HCT116 (cell line): Measurements from ENCODE around the gene SEMA6B. TPM values are rescaled to one million over a fixed set of nuclear protein-coding genes. Genes with fewer than 3 reads are reported as not detected.

Source experiments
- ATAC-seq: fragments of 200-7000 bp; cut with Tn5 transposase; 2 replicates; pipeline ENCODE4 v1.9.1; 2020; ENCODE audit warnings: mild to moderate bottlenecking, moderate library complexity
- BruUV-seq: library from RNA; stranded (reverse); fragments of 400-500 nt; replicated peaks from 2 replicates; lab custom pipeline; 2021; lab: Mats Ljungman, UMichigan
- CTCF ChIA-PET: fragments of 300-600 bp; sonication (Branson Sonifier 250); formaldehyde crosslinking; loops from one replicate; lab custom pipeline; 2021; ENCODE audit warnings: antibody characterized with exemption; lab: Charles Lee
- POLR2A ChIA-PET: fragments of 300-600, 350-600 bp; sonication (Branson Sonifier 250); formaldehyde crosslinking; loops from one replicate; lab custom pipeline; 2021; ENCODE audit warnings: antibody characterized with exemption; lab: Charles Lee
- RAD21 ChIA-PET, 2 experiments: fragments of 300-600 bp; sonication (Branson Sonifier 250); formaldehyde crosslinking; loops; one replicate each; lab custom pipeline; 2023; ENCODE audit warnings: low total read pairs in 2 of 2; ENCODE audit not compliant: uncharacterized antibody in 2 of 2, unreplicated experiment in 2 of 2, low non-redundant PET in 1 of 2; lab: Charles Lee
- DNase-seq: peaks from one replicate; pipeline ENCODE4 v3.0.0-alpha.2; 2010; ENCODE audit warnings: low read depth, low spot score
- H2AFZ ChIP-seq: fragments of 200-600 bp; shearing (Covaris generic), sonication (generic); 2 replicates; pipeline ENCODE4 v1.6.1; 2017; ENCODE audit warnings: low read depth, mixed run types, mixed read lengths, antibody characterized with exemption, low read length; ENCODE audit not compliant: poor library complexity, severe bottlenecking
- H3K27ac ChIP-seq: 2 replicates; pipeline ENCODE4 v1.5.1; 2012; ENCODE audit warnings: low read depth, low read length
- H3K27me3 ChIP-seq: fragments of 200-600 bp; sonication (generic); 2 replicates; pipeline ENCODE4 v1.6.1; 2016; ENCODE audit warnings: mixed run types, low read length, mixed read lengths; ENCODE audit not compliant: insufficient read depth
- H3K36me3 ChIP-seq, 2 experiments: fragments of 200-500 bp in 1 of 2; fragments of 200-600 bp in 1 of 2; sonication (Bioruptor generic) in 1 of 2; sonication (generic) in 1 of 2; 2 replicates each; pipeline versions ENCODE4 v1.5.1 to v1.6.1; 2014 to 2016; ENCODE audit warnings: low read length in 2 of 2, inconsistent platforms in 1 of 2, mixed read lengths in 1 of 2, mixed run types in 1 of 2; ENCODE audit not compliant: insufficient read depth in 2 of 2, control insufficient read depth in 1 of 2
- H3K4me1 ChIP-seq, 2 experiments: fragments of 200-600 bp in 1 of 2; sonication (generic) in 1 of 2; 2 replicates each; pipeline versions ENCODE4 v1.5.1 to v1.6.1; 2012 to 2017; ENCODE audit warnings: low read length in 2 of 2, inconsistent platforms in 1 of 2, mild to moderate bottlenecking in 1 of 2, mixed read lengths in 1 of 2, mixed run types in 1 of 2, moderate library complexity in 1 of 2; ENCODE audit not compliant: insufficient read depth in 2 of 2, control insufficient read depth in 1 of 2
- H3K4me2 ChIP-seq: fragments of 200-600 bp; sonication (generic); 2 replicates; pipeline ENCODE4 v1.6.1; 2017; ENCODE audit warnings: mixed run types, low read length, mixed read lengths
- H3K4me3 ChIP-seq, 2 experiments: fragments of 200-600 bp in 1 of 2; sonication (generic) in 1 of 2; replicated peaks in 1 of 2; 2 replicates each; pipeline ENCODE4 v1.5.1; 2011 to 2016; ENCODE audit warnings: low read length in 2 of 2, control low read depth in 1 of 2, low read depth in 1 of 2, mild to moderate bottlenecking in 1 of 2, mixed read lengths in 1 of 2, mixed run types in 1 of 2
- H3K79me2 ChIP-seq: fragments of 200-600 bp; sonication (generic); 2 replicates; pipeline ENCODE4 v1.6.1; 2017; ENCODE audit warnings: mild to moderate bottlenecking, mixed run types, low read length, moderate library complexity, mixed read lengths; ENCODE audit not compliant: insufficient read depth
- H3K9ac ChIP-seq: fragments of 200-600 bp; sonication (generic); 2 replicates; pipeline ENCODE4 v1.6.1; 2016; ENCODE audit warnings: low read length, mixed read lengths
- H3K9me2 ChIP-seq: fragments of 200-600 bp; sonication (generic), shearing (Covaris generic); 2 replicates; pipeline ENCODE4 v1.6.1; 2017; ENCODE audit warnings: mixed run types, mild to moderate bottlenecking, moderate library complexity; ENCODE audit not compliant: insufficient read depth
- H3K9me3 ChIP-seq, 2 experiments: fragments of 200-500 bp in 1 of 2; fragments of 200-600 bp in 1 of 2; sonication (Bioruptor generic) in 1 of 2; sonication (generic) in 1 of 2; 2 replicates each; pipeline ENCODE4 v1.6.1; 2014 to 2017; ENCODE audit warnings: low read length in 2 of 2, mixed read lengths in 2 of 2, inconsistent platforms in 1 of 2, low read depth in 1 of 2, mild to moderate bottlenecking in 1 of 2, mixed run types in 1 of 2, moderate library complexity in 1 of 2; ENCODE audit not compliant: control insufficient read depth in 1 of 2, insufficient read depth in 1 of 2
- H4K20me1 ChIP-seq: fragments of 200-600 bp; sonication (generic), shearing (Covaris generic); 2 replicates; pipeline ENCODE4 v1.6.1; 2017; ENCODE audit warnings: mixed run types, mild to moderate bottlenecking, moderate library complexity; ENCODE audit not compliant: insufficient read depth
- CBX3 ChIP-seq: IDR thresholded peaks from 2 replicates; pipeline ENCODE4 v1.6.1; 2012; ENCODE audit warnings: low read depth
- CTCF ChIP-seq, 3 experiments: fragments of 200-600 bp in 1 of 3; sonication (generic) in 1 of 3; IDR thresholded peaks in 2 of 3; conservative IDR thresholded peaks in 1 of 3; 2 replicates each; pipeline ENCODE4 v1.5.1; 2012 to 2017; ENCODE audit warnings: low read depth in 2 of 3, low read length in 2 of 3, antibody characterized with exemption in 1 of 3, borderline replicate concordance in 1 of 3, control low read depth in 1 of 3, mild to moderate bottlenecking in 1 of 3, mixed read lengths in 1 of 3, mixed run types in 1 of 3, moderate library complexity in 1 of 3; ENCODE audit not compliant: insufficient read depth in 1 of 3
- ELF1 ChIP-seq: IDR thresholded peaks from 2 replicates; pipeline ENCODE4 v1.6.1; 2012; ENCODE audit warnings: low read depth, borderline replicate concordance
- EZH2 ChIP-seq: fragments of 200-600 bp; sonication (generic); IDR thresholded peaks from 2 replicates; pipeline ENCODE4 v1.6.1; 2017; ENCODE audit warnings: antibody characterized with exemption, mixed run types
- EZH2phosphoT487 ChIP-seq: fragments of 200-600 bp; IDR thresholded peaks from 2 replicates; pipeline ENCODE4 v1.6.1; 2018; ENCODE audit warnings: antibody characterized with exemption, borderline replicate concordance
- JUND ChIP-seq: IDR thresholded peaks from 2 replicates; pipeline ENCODE4 v1.6.1; 2012
- RAD21 ChIP-seq: IDR thresholded peaks from 2 replicates; pipeline ENCODE4 v1.6.1; 2012; ENCODE audit warnings: low read depth, mild to moderate bottlenecking
- SIN3A ChIP-seq: IDR thresholded peaks from 2 replicates; pipeline ENCODE4 v1.6.1; 2012; ENCODE audit warnings: low read depth
- TCF7L2 ChIP-seq: IDR thresholded peaks from 2 replicates; pipeline ENCODE4 v1.7.0; 2011; ENCODE audit warnings: borderline replicate concordance, inconsistent platforms; ENCODE audit not compliant: insufficient read depth, insufficient read length; ENCODE audit errors: extremely low read depth
- YY1 ChIP-seq: IDR thresholded peaks from 2 replicates; pipeline ENCODE4 v1.6.1; 2011; ENCODE audit warnings: low read length, low read depth, moderate library complexity, mild to moderate bottlenecking; ENCODE audit not compliant: insufficient replicate concordance; ENCODE audit errors: extremely low read depth
- ZNF274 ChIP-seq: fragments of 200-500 bp; sonication (Bioruptor generic); IDR thresholded peaks from 2 replicates; pipeline ENCODE4 v1.6.1; 2014; ENCODE audit warnings: mild to moderate bottlenecking, low read depth, low read length, inconsistent platforms
- intact Hi-C: fragments of 100-400 bp; cut with micrococcal nuclease; formaldehyde crosslinking; loops from 2 replicates; pipeline ENCODE4 v1.10.0; 2022
- total RNA-seq: library from RNA; stranded (reverse); gene quantifications from one replicate; pipeline ENCODE4 v1.2.1, GENCODE V29; 2021; ENCODE audit not compliant: unreplicated experiment

Gene SEMA6B
- total RNA-seq, 1 experiment from 2014 or later = 58.4 TPM

GRCh38 chr19:4567584-4568071, 8.1 kb upstream of the SEMA6B start:
- Histone ChIP-seq H3K4me3 (no peak overlapping the region), H3K4me2 (no peak overlapping the region), H3K27ac (peak overlapping the region; percentile 6; the same call in 1 of the 2 replicates), H3K4me1 (peaks cover 17 to 39% of the 10 kb centered on the region in 2 experiments), H3K79me2 (peaks cover 31% of the 10 kb centered on the region), H3K9ac (no peak overlapping the region), H3K27me3 (no peaks in the 10 kb centered on the region), H2AFZ (no peak overlapping the region), H3K9me2 (no peaks in the 10 kb centered on the region), H4K20me1 (no peaks in the 10 kb centered on the region), H3K9me3 (no peaks in the 10 kb centered on the region), H3K36me3 (no peaks in the 10 kb centered on the region)
- ChIA-PET CTCF (interaction anchor here (1.1 to 5.0 kb wide), 8 partner anchors 8 to 96 kb away, joined by 3 to 29 read pairs (median 5); partner anchors contain the start of gene PLIN5), RAD21 (interaction anchor here in 1 of 2 experiments (0.6 to 1.0 kb wide), 2 partner anchors 9 to 68 kb away, joined by 3 to 4 read pairs; no protein-coding TSS in a partner anchor), POLR2A (interaction anchor here (1.8 kb wide), 1 partner anchor 66 kb away, joined by 4 read pairs; no protein-coding TSS in a partner anchor)
- intact Hi-C loops = no loop called here
- BruUV-seq = no TSS peak
- ATAC-seq (peak; percentile 82), DNase-seq (no peak)
- no peak for TF ChIP-seq TCF7L2
- peak; percentile 57 to 97 (median 95) for TF ChIP-seq CTCF (IDR thresholded peaks at IDR 0.05 in 2 of 3, conservative IDR thresholded peaks at IDR 0.05 in 1 of 3; ENCODE audit: borderline replicate concordance in 1 of 3, insufficient read depth in 1 of 3, low read depth in 2 of 3, low read length in 2 of 3)

GRCh38 chr19:4566402-4567051, 7.0 kb upstream of the SEMA6B start:
- intact Hi-C loops = no loop called here
- CTCF ChIA-PET = interaction anchor here (1.1 to 5.0 kb wide), 7 partner anchors 8 to 95 kb away, joined by 3 to 29 read pairs (median 5); partner anchors contain the start of gene PLIN5
- BruUV-seq = no TSS peak
- H3K4me1 ChIP-seq = peaks cover 17 to 39% of the 10 kb centered on the region in 2 experiments
- H2AFZ ChIP-seq = no peak overlapping the region
- no peak overlapping the region for H3K9ac ChIP-seq
- ATAC-seq (no peak), DNase-seq (no peak)
- no peak overlapping the region for H3K4me2 ChIP-seq
- H3K27me3 ChIP-seq = no peaks in the 10 kb centered on the region
- RAD21 ChIA-PET = interaction anchor here in 1 of 2 experiments (1.0 kb wide), 1 partner anchor 69 kb away, joined by 4 read pairs; no protein-coding TSS in a partner anchor
- no peak overlapping the region for H3K4me3 ChIP-seq
- POLR2A ChIA-PET = no interaction called here
- peaks cover 27% of the 10 kb centered on the region for H3K79me2 ChIP-seq
- no peaks in the 10 kb centered on the region for H4K20me1 ChIP-seq
- H3K36me3 ChIP-seq = no peaks in the 10 kb centered on the region
- H3K9me3 ChIP-seq = no peaks in the 10 kb centered on the region
- H3K27ac ChIP-seq = no peak overlapping the region
- no peaks in the 10 kb centered on the region for H3K9me2 ChIP-seq
- TF ChIP-seq CBX3 (no peak), YY1 (no peak), ELF1 (no peak), CTCF (IDR thresholded peaks at IDR 0.05 in 2 of 3, conservative IDR thresholded peaks at IDR 0.05 in 1 of 3; ENCODE audit: borderline replicate concordance in 1 of 3, insufficient read depth in 1 of 3, low read depth in 2 of 3, low read length in 2 of 3) (no peak), EZH2 (no peak), SIN3A (no peak), RAD21 (no peak), ZNF274 (no peak), EZH2phosphoT487 (no peak), JUND (no peak)
